Measurements from ENCODE around the gene STIL.
"Not testable (repeated sequence)": the region's sequence is repeated elsewhere in the genome, so short reads cannot be mapped to it uniquely, and the experiment has no call there.

Gene STIL

GRCh38 chr1:47219590-47220220 lies 94.2 kb downstream of the STIL start:
- DNase-seq (ENCODE audit: low read depth): no peak

- DNase-seq (ENCODE audit: low read depth): no peak
Observed at GRCh38 chr1:47219001-47219400, 94.9 kb downstream of the STIL start.

- DNase-seq (ENCODE audit: low read depth): no peak
Observed at GRCh38 chr1:47216278-47217059, 97.5 kb downstream of the STIL start.

- no peak for DNase-seq (ENCODE audit: low read depth)
Observed at GRCh38 chr1:47215713-47216112, 98.2 kb downstream of the STIL start.

GRCh38 chr1:47214549-47214948 lies 99.4 kb downstream of the STIL start:
- no peak for DNase-seq (ENCODE audit: low read depth)

GRCh38 chr1:47213230-47213963 lies 100.5 kb downstream of the STIL start:
- DNase-seq (ENCODE audit: low read depth): no peak

GRCh38 chr1:47212636-47213229 lies 101.2 kb downstream of the STIL start:
- DNase-seq (ENCODE audit: low read depth): no peak

- no peak for DNase-seq (ENCODE audit: low read depth)
Observed at GRCh38 chr1:47211796-47212269, 102.1 kb downstream of the STIL start.

GRCh38 chr1:47210666-47211065 lies 103.3 kb downstream of the STIL start:
- no peak for DNase-seq (ENCODE audit: low read depth)

- DNase-seq (ENCODE audit: low read depth): no peak
Observed at GRCh38 chr1:47209725-47210325, 104.1 kb downstream of the STIL start.

- DNase-seq (ENCODE audit: low read depth): no peak
Observed at GRCh38 chr1:47209091-47209490, 104.9 kb downstream of the STIL start.

- DNase-seq (ENCODE audit: low read depth): no peak
Observed at GRCh38 chr1:47208374-47208850, 105.5 kb downstream of the STIL start.

GRCh38 chr1:47207803-47208373 lies 106.1 kb downstream of the STIL start:
- no peak for DNase-seq (ENCODE audit: low read depth)

- DNase-seq (ENCODE audit: low read depth): no peak
Observed at GRCh38 chr1:47205918-47206317, 108.0 kb downstream of the STIL start.

- DNase-seq (ENCODE audit: low read depth): not testable (repeated sequence)
Observed at GRCh38 chr1:47203504-47203903, 110.4 kb downstream of the STIL start.

- DNase-seq (ENCODE audit: low read depth): no peak
Observed at GRCh38 chr1:47201179-47201578, 112.8 kb downstream of the STIL start.

Measured in activated T-cell treated with anti-CD3 and anti-CD28 coated beads for 1 hour (primary cell).